Endothelial cell of umbilical vein (primary cell): ENCODE measurements around the gene DRICH1. TPM values are rescaled to one million over a fixed set of nuclear protein-coding genes. Genes with fewer than 3 reads are reported as not detected.
A peak's percentile ranks its signal among the peaks of the same experiment; 100 is the strongest.

ENCODE experiments used
- BruUV-seq: library from RNA; stranded (reverse); fragments of 400-500 nt; replicated peaks from 2 replicates; lab custom pipeline; 2021; lab: Mats Ljungman, UMichigan
- CTCF ChIA-PET: fragments of 300-600, 350-600 bp; sonication (Branson Sonifier 250); formaldehyde crosslinking; loops from one replicate; lab custom pipeline; 2021; ENCODE audit warnings: antibody characterized with exemption, inconsistent platforms; lab: Charles Lee
- POLR2A ChIA-PET: fragments of 300-600, 350-600 bp; sonication (Branson Sonifier 250); formaldehyde crosslinking; loops from one replicate; lab custom pipeline; 2021; ENCODE audit warnings: antibody characterized with exemption, inconsistent platforms; lab: Charles Lee
- DNase-seq: peaks from one replicate; pipeline ENCODE4 v3.0.0-alpha.2; 2011; ENCODE audit warnings: low read depth, low spot score
- FAIRE-seq: peaks from 2 replicates; lab custom pipeline; 2011; peaks lifted over from hg19 to GRCh38; lab: Jason Lieb, UNC
- H2AFZ ChIP-seq: 2 replicates; pipeline ENCODE4 v1.6.0; 2012; ENCODE audit warnings: low read depth, low read length, control low read depth, inconsistent platforms
- H3K27ac ChIP-seq: 2 replicates; pipeline ENCODE4 v1.5.1; 2011; ENCODE audit warnings: low read depth, mild to moderate bottlenecking, control low read depth, low read length, moderate library complexity; ENCODE audit not compliant: insufficient read depth
- H3K27me3 ChIP-seq, 2 experiments: 2 replicates each; pipeline versions ENCODE4 v1.6.0 to v1.6.1; 2011; ENCODE audit warnings: low read length in 2 of 2, mixed read lengths in 1 of 2; ENCODE audit not compliant: control insufficient read depth in 2 of 2, insufficient read depth in 2 of 2
- H3K36me3 ChIP-seq, 2 experiments: 2 replicates in 1 of 2; 3 replicates in 1 of 2; pipeline ENCODE4 v1.5.1; 2011; ENCODE audit warnings: low read length in 2 of 2, mild to moderate bottlenecking in 1 of 2, moderate library complexity in 1 of 2; ENCODE audit not compliant: control insufficient read depth in 2 of 2, insufficient read depth in 2 of 2; ENCODE audit errors: extremely low read depth in 1 of 2
- H3K4me1 ChIP-seq: 3 replicates; pipeline ENCODE4 v1.5.1; 2011; ENCODE audit warnings: mild to moderate bottlenecking, low read length; ENCODE audit not compliant: control insufficient read depth, insufficient read depth; ENCODE audit errors: extremely low read depth
- H3K4me2 ChIP-seq: 2 replicates; pipeline ENCODE4 v1.6.1; 2011; ENCODE audit warnings: low read length, control low read depth, mixed read lengths; ENCODE audit not compliant: insufficient read depth
- H3K4me3 ChIP-seq, 3 experiments: fragments of 200-600 bp in 1 of 3; sonication (generic), shearing (Covaris generic) in 1 of 3; replicated peaks in 1 of 3; 2 replicates each; pipeline ENCODE4 v1.5.1; 2011 to 2016; ENCODE audit warnings: control low read depth in 3 of 3, low read length in 3 of 3, mild to moderate bottlenecking in 2 of 3, inconsistent platforms in 1 of 3, low read depth in 1 of 3, moderate library complexity in 1 of 3; ENCODE audit not compliant: insufficient read depth in 1 of 3
- H3K79me2 ChIP-seq: 2 replicates; pipeline ENCODE4 v1.6.0; 2012; ENCODE audit warnings: low read length, inconsistent platforms; ENCODE audit not compliant: control insufficient read depth, insufficient read depth
- H3K9ac ChIP-seq: replicated peaks from 2 replicates; pipeline ENCODE3; 2011; ENCODE audit warnings: low read length, control low read depth; ENCODE audit not compliant: insufficient read depth; ENCODE audit errors: extremely low read depth
- H3K9me1 ChIP-seq: replicated peaks from 3 replicates; pipeline ENCODE4 v1.6.0; 2011; ENCODE audit warnings: mild to moderate bottlenecking, low read length; ENCODE audit not compliant: control insufficient read depth, insufficient read depth; ENCODE audit errors: extremely low read depth
- H3K9me3 ChIP-seq: replicated peaks from 2 replicates; pipeline ENCODE4 v1.5.1; 2012; ENCODE audit warnings: low read length, inconsistent platforms; ENCODE audit not compliant: control insufficient read depth, insufficient read depth
- H4K20me1 ChIP-seq: replicated peaks from 2 replicates; pipeline ENCODE3; 2011; ENCODE audit warnings: mild to moderate bottlenecking, low read length; ENCODE audit not compliant: control insufficient read depth, insufficient read depth; ENCODE audit errors: extremely low read depth
- CTCF ChIP-seq, 2 donors: IDR thresholded peaks; 1 replicate in 1 of 2; 2 replicates in 1 of 2; pipeline ENCODE4 v1.5.1; 2011; ENCODE audit warnings: low read length in 2 of 2, mild to moderate bottlenecking in 2 of 2, moderate library complexity in 2 of 2, control low read depth in 1 of 2, inconsistent platforms in 1 of 2, low read depth in 1 of 2; ENCODE audit not compliant: insufficient read depth in 1 of 2; ENCODE audit errors: extremely low read depth in 1 of 2
- EZH2 ChIP-seq: IDR thresholded peaks from 2 replicates; pipeline ENCODE4 v1.6.1; 2012; ENCODE audit warnings: borderline replicate concordance, low read depth, mild to moderate bottlenecking, moderate library complexity, low read length, inconsistent platforms; ENCODE audit not compliant: severe bottlenecking
- FOS ChIP-seq: IDR thresholded peaks from 2 replicates; pipeline ENCODE4 v1.6.1; 2011; ENCODE audit warnings: mild to moderate bottlenecking, low read length, moderate library complexity, borderline replicate concordance; ENCODE audit not compliant: insufficient read depth
- JUN ChIP-seq: IDR thresholded peaks from 2 replicates; pipeline ENCODE4 v1.6.1; 2011; ENCODE audit warnings: borderline replicate concordance, low read depth; ENCODE audit not compliant: insufficient read length, insufficient read depth
- MAX ChIP-seq: IDR thresholded peaks from 2 replicates; pipeline ENCODE4 v1.6.1; 2011; ENCODE audit not compliant: insufficient read depth, insufficient read length
- MYC ChIP-seq: IDR thresholded peaks from one replicate; pipeline ENCODE4 v1.6.1; 2011; ENCODE audit warnings: mild to moderate bottlenecking, low read depth, low read length
- POLR2A ChIP-seq: IDR thresholded peaks from 2 replicates; pipeline ENCODE4 v1.6.1; 2012; ENCODE audit warnings: low read depth, mild to moderate bottlenecking, control low read depth, low read length
- POLR2AphosphoS5 ChIP-seq: IDR thresholded peaks from 2 replicates; pipeline ENCODE4 v1.6.1; 2012; ENCODE audit warnings: low read depth, mild to moderate bottlenecking, control low read depth, low read length, moderate library complexity; ENCODE audit not compliant: insufficient read depth
- dilution Hi-C: fragments of 300-500 bp; cut with MboI; formaldehyde crosslinking; loops from one replicate; pipeline ENCODE4 v1.15.0; 2019; ENCODE audit warnings: low sequenced_read_pairs; ENCODE audit not compliant: extremely low pct_ligation_motif_present
- intact Hi-C: fragments of 100-400 bp; cut with micrococcal nuclease; formaldehyde crosslinking; loops from one replicate; pipeline ENCODE4 v1.10.0; 2022
- polyA plus RNA-seq, 4 experiments: library from polyadenylated mRNA; depleted of rRNA in 3 of 4; stranded (reverse) in 3 of 4; unstranded in 1 of 4; fragments of >200 nt; gene quantifications; 2 replicates each; pipeline versions ENCODE4 v1.2.1 to v1.2.3, GENCODE V29; 2011 to 2012; ENCODE audit warnings: missing spikeins in 1 of 4
- total RNA-seq: library from RNA; stranded (reverse); gene quantifications from 2 replicates; pipeline ENCODE4 v1.2.3, GENCODE V29; 2021

The DRICH1 gene
- total and polyA plus RNA-seq, 2 donors (not counting 3 experiments of a cell fraction or from before 2014, with no cell fraction given): 0.25 TPM; not detected in 1

- DNase-seq (no peak), FAIRE-seq (no peak)
- no peak overlapping the region for H3K9ac ChIP-seq
- peaks cover 0 to 1% of the 10 kb centered on the region in 2 experiments for H3K36me3 ChIP-seq
- ChIA-PET CTCF (interaction anchor here (0.7 kb wide), 1 partner anchor 14 kb away, joined by 3 read pairs; no protein-coding TSS in a partner anchor), POLR2A (no interaction called here)
- H3K27ac ChIP-seq: no peak overlapping the region
- BruUV-seq: no TSS peak
- H3K9me1 ChIP-seq: no peaks in the 10 kb centered on the region
- intact Hi-C loops (no loop called here), dilution Hi-C loops (no loop called here)
- no peaks in the 10 kb centered on the region for H3K27me3 ChIP-seq
- peaks cover 2% of the 10 kb centered on the region for H3K4me1 ChIP-seq
- H3K4me3 ChIP-seq: no peak overlapping the region
- peak overlapping the region; percentile 44 for H2AFZ ChIP-seq
- H3K4me2 ChIP-seq: no peak overlapping the region
- H3K9me3 ChIP-seq: no peaks in the 10 kb centered on the region
- no peak for TF ChIP-seq MAX
- no peak for TF ChIP-seq POLR2A
- TF ChIP-seq JUN: no peak
- no peak for TF ChIP-seq CTCF (IDR thresholded peaks at IDR 0.05; ENCODE audit: extremely low read depth in 1 of 2, insufficient read depth in 1 of 2, low read depth in 1 of 2, low read length in 2 of 2)
- TF ChIP-seq EZH2: no peak
- TF ChIP-seq FOS: no peak
- no peak for TF ChIP-seq POLR2AphosphoS5
- no peak for TF ChIP-seq MYC
- no peaks in the 10 kb centered on the region for H4K20me1 ChIP-seq
- H3K79me2 ChIP-seq: no peaks in the 10 kb centered on the region
Measured at GRCh38 chr22:23657727-23658126, 25.6 kb upstream of the DRICH1 start.
